ENCODE results near the gene NACC2. TPM values are rescaled to one million over a fixed set of nuclear protein-coding genes. Genes with fewer than 3 reads are reported as not detected.

NACC2 gene
- polyA plus RNA-seq, 1 of the 3 experiments (the other 2 are of a cell fraction): 22.1 TPM

DNA sequence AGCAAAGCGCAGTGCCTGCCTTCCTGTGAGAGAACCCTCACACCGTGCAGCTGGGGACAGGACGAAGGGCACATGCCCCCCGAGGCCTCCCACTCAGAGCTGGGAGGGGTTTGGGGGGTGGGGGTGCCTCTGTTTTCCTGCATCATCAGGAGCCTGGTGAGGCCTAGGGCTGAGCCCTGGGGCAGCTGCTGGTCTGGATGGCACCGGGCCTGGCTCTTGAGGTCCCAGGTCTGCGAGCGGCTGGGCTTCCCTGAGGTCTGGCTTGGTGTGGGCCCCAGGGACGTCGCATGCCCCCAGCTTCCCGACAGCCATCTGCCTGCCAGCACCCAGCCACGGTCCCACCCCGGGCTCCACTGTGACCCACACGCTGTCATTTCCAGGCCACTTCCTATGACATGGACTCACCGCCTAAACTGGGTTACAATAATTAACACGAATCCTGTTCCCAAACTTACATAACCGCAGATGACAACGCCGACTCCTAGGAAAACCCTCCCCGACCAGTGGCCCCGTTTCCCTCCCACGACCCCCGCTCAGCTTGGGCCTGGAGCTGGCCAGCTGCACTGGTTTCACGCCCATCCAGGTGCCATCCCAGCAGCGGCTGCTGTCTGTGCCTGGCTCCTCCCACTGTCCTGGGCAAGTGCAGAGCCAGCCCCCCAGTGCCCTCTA, 8.7 kb downstream of the NACC2 start:
- H3K79me2 ChIP-seq (ENCODE audit: insufficient read depth): peaks cover 81% of the 10 kb centered on the region
- peaks cover 0 to 8% of the 10 kb centered on the region in 2 experiments for H3K36me3 ChIP-seq (replicated peaks in 1 of 2; ENCODE audit: control insufficient read depth in 1 of 2, insufficient read depth in 2 of 2, low read length in 1 of 2)
- no peaks in the 10 kb centered on the region for H3K9me3 ChIP-seq
- no peak overlapping the region for H3K9ac ChIP-seq
- 85% methylated on average over 13 of the region's 24 CpGs for WGBS (ENCODE audit: low lambda C conversion rate)
- no peak overlapping the region for H3K4me3 ChIP-seq (ENCODE audit: low read depth in 2 of 2, low read length in 1 of 2)
- no peak overlapping the region for H2AFZ ChIP-seq (ENCODE audit: low read depth)
- H3K4me2 ChIP-seq: no peak overlapping the region
- TF ChIP-seq CHD2 (IDR thresholded peaks at IDR 0.05; ENCODE audit: low read length, partially characterized antibody): no peak
- no peak for TF ChIP-seq SIN3A (IDR thresholded peaks at IDR 0.05; ENCODE audit: borderline replicate concordance, low read depth, low read length)
- TF ChIP-seq USF1 (IDR thresholded peaks at IDR 0.05; ENCODE audit: borderline replicate concordance, low read depth): no peak
- no peak for TF ChIP-seq USF2 (IDR thresholded peaks at IDR 0.05; ENCODE audit: borderline replicate concordance, low read depth, low read length)
- TF ChIP-seq TEAD4 (IDR thresholded peaks at IDR 0.05; ENCODE audit: borderline replicate concordance, insufficient read depth): no peak
- no peak for TF ChIP-seq ELF1 (IDR thresholded peaks at IDR 0.05)
- TF ChIP-seq RAD21 (IDR thresholded peaks at IDR 0.05; ENCODE audit: low read length): no peak
- TF ChIP-seq YY1 (IDR thresholded peaks at IDR 0.05; ENCODE audit: low read depth): no peak
- TF ChIP-seq TCF12 (IDR thresholded peaks at IDR 0.05): no peak
- TF ChIP-seq RXRA (IDR thresholded peaks at IDR 0.05; ENCODE audit: borderline replicate concordance, low read depth): no peak
- H3K27me3 ChIP-seq (ENCODE audit: insufficient read depth): no peaks in the 10 kb centered on the region
- H3K9me2 ChIP-seq: no peaks in the 10 kb centered on the region
- peak; percentile 77 for DNase-seq
- peaks cover 98% of the 10 kb centered on the region for H4K20me1 ChIP-seq (ENCODE audit: insufficient read depth)
- H3K4me1 ChIP-seq (ENCODE audit: control insufficient read depth in 1 of 2, insufficient read depth in 2 of 2, low read depth in 1 of 2, low read length in 1 of 2): peaks cover 20 to 35% of the 10 kb centered on the region in 2 experiments; a peak in 2 of 4 replicates
- ChIA-PET CTCF (interaction anchor here (1.8 to 3.3 kb wide), 2 partner anchors 36 to 119 kb away, joined by 6 to 20 read pairs; no protein-coding TSS in a partner anchor), POLR2A (no interaction called here)
- H3K27ac ChIP-seq (ENCODE audit: low read depth in 2 of 2, low read length in 1 of 2): no peak overlapping the region; a peak in 1 of 4 replicates
- peaks cover 7% of the 10 kb centered on the region for H3F3A ChIP-seq (replicated peaks; ENCODE audit: insufficient read depth)

DNA sequence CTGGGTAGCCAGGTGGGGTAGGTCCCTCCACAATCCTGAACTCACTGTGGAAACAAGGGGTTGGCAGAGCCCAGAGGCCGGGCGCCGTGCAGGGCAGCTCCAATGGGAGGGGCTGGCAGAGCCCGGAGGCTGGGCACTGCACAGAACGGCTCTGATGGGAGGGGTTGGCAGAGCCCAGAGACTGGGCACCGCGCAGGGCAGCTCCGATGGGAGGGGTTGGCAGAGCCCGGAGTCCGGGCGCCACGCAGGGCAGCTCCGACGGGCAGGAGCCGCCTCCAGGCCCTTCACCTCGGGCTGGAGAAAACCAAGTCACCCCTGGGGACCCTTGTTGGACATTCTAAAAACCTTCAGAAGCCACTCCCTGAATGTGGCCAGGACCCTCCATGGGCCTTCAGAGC, 9.3 kb downstream of the NACC2 start:
- Histone ChIP-seq H3K4me1 (ENCODE audit: control insufficient read depth in 1 of 2, insufficient read depth in 2 of 2, low read depth in 1 of 2, low read length in 1 of 2) (peaks cover 14 to 35% of the 10 kb centered on the region in 2 experiments; a peak in 2 of 4 replicates), H3K4me2 (no peak overlapping the region), H3K27me3 (ENCODE audit: insufficient read depth) (no peaks in the 10 kb centered on the region), H3K36me3 (replicated peaks in 1 of 2; ENCODE audit: control insufficient read depth in 1 of 2, insufficient read depth in 2 of 2, low read length in 1 of 2) (peaks cover 0 to 8% of the 10 kb centered on the region in 2 experiments), H3K9ac (no peak overlapping the region), H3K4me3 (ENCODE audit: low read depth in 2 of 2, low read length in 1 of 2) (no peak overlapping the region), H3K9me2 (no peaks in the 10 kb centered on the region), H3F3A (replicated peaks; ENCODE audit: insufficient read depth) (peaks cover 7% of the 10 kb centered on the region), H3K27ac (ENCODE audit: low read depth in 2 of 2, low read length in 1 of 2) (no peak overlapping the region; a peak in 1 of 4 replicates), H3K9me3 (no peaks in the 10 kb centered on the region), H3K79me2 (ENCODE audit: insufficient read depth) (peaks cover 81% of the 10 kb centered on the region), H2AFZ (ENCODE audit: low read depth) (no peak overlapping the region), H4K20me1 (ENCODE audit: insufficient read depth) (peaks cover 98% of the 10 kb centered on the region)
- POLR2A ChIA-PET: no interaction called here
- no peak for TF ChIP-seq IRF3 (IDR thresholded peaks at IDR 0.05; ENCODE audit: low read depth, low read length)
- no peak for TF ChIP-seq NRF1 (IDR thresholded peaks at IDR 0.05; ENCODE audit: low read depth, low read length)
- no peak for TF ChIP-seq YY1 (IDR thresholded peaks at IDR 0.05; ENCODE audit: low read depth)
- WGBS (ENCODE audit: low lambda C conversion rate): 90% methylated on average over 14 of the region's 16 CpGs
- CTCF ChIA-PET: interaction anchor here (3.3 kb wide), 1 partner anchor 37 kb away, joined by 20 read pairs; no protein-coding TSS in a partner anchor
- peak; percentile 39 for DNase-seq
